Panc1 (cell line): ENCODE measurements around the gene ORMDL2. TPM values are rescaled to one million over a fixed set of nuclear protein-coding genes. Genes with fewer than 3 reads are reported as not detected.

ENCODE experiments used
- ATAC-seq: fragments of 200-7000 bp; cut with Tn5 transposase; 2 replicates; pipeline ENCODE4 v1.9.1; 2020; ENCODE audit warnings: mild to moderate bottlenecking, moderate library complexity
- BruUV-seq: library from RNA; stranded (reverse); fragments of 400-500 nt; replicated peaks from 2 replicates; lab custom pipeline; 2021; lab: Mats Ljungman, UMichigan
- CTCF ChIA-PET: fragments of 300-600 bp; sonication (Branson Sonifier 250); formaldehyde crosslinking; loops from one replicate; lab custom pipeline; 2022; ENCODE audit warnings: antibody characterized with exemption; lab: Charles Lee
- POLR2A ChIA-PET: fragments of 300-600 bp; sonication (Branson Sonifier 250); formaldehyde crosslinking; loops from one replicate; lab custom pipeline; 2022; ENCODE audit warnings: antibody characterized with exemption; lab: Charles Lee
- DNase-seq: peaks from one replicate; pipeline ENCODE4 v3.0.0-alpha.2; 2010; ENCODE audit warnings: low read depth, low spot score
- H3K27ac ChIP-seq: 2 replicates; pipeline ENCODE4 v1.5.1; 2011; ENCODE audit warnings: mild to moderate bottlenecking, low read length, inconsistent platforms
- H3K27me3 ChIP-seq: fragments of 200-500 bp; sonication (Bioruptor generic); 2 replicates; pipeline ENCODE4 v1.6.0; 2014; ENCODE audit warnings: low read length, inconsistent platforms; ENCODE audit not compliant: control insufficient read depth, insufficient read depth
- H3K36me3 ChIP-seq: fragments of 200-500 bp; sonication (Bioruptor generic); 2 replicates; pipeline ENCODE4 v1.5.1; 2014; ENCODE audit warnings: inconsistent platforms, mild to moderate bottlenecking, low read length, moderate library complexity; ENCODE audit not compliant: control insufficient read depth, insufficient read depth
- H3K4me1 ChIP-seq: 2 replicates; pipeline ENCODE4 v1.5.1; 2011; ENCODE audit warnings: inconsistent platforms, mild to moderate bottlenecking, low read length, moderate library complexity; ENCODE audit not compliant: control insufficient read depth, insufficient read depth
- H3K4me3 ChIP-seq, 2 experiments: 2 replicates each; pipeline ENCODE4 v1.5.1; 2011 to 2012; ENCODE audit warnings: low read depth in 2 of 2, low read length in 2 of 2, mild to moderate bottlenecking in 2 of 2, inconsistent platforms in 1 of 2, moderate library complexity in 1 of 2
- H3K9me3 ChIP-seq: fragments of 200-500 bp; sonication (Bioruptor generic); 2 replicates; pipeline ENCODE4 v1.5.1; 2014; ENCODE audit warnings: low read depth, mild to moderate bottlenecking, inconsistent platforms, low read length, moderate library complexity; ENCODE audit not compliant: control insufficient read depth, insufficient read depth
- CTCF ChIP-seq: fragments of 450-650 bp; IDR thresholded peaks from 2 replicates; pipeline ENCODE4 v1.5.1; 2017; ENCODE audit warnings: mild to moderate bottlenecking
- POLR2AphosphoS5 ChIP-seq: IDR thresholded peaks from 2 replicates; pipeline ENCODE4 v1.6.1; 2012; ENCODE audit warnings: mild to moderate bottlenecking, low read depth, low read length, moderate library complexity
- REST ChIP-seq, 2 experiments: IDR thresholded peaks; 2 replicates each; pipeline ENCODE4 v1.6.1; 2011 to 2012; ENCODE audit warnings: low read depth in 2 of 2, control low read depth in 1 of 2, low read length in 1 of 2, mild to moderate bottlenecking in 1 of 2, moderate library complexity in 1 of 2; ENCODE audit not compliant: insufficient read depth in 1 of 2
- SIN3A ChIP-seq: IDR thresholded peaks from 2 replicates; pipeline ENCODE4 v1.6.1; 2012; ENCODE audit warnings: low read depth, mild to moderate bottlenecking, low read length, moderate library complexity, borderline replicate concordance; ENCODE audit not compliant: insufficient read depth
- TCF7L2 ChIP-seq: IDR thresholded peaks from 2 replicates; pipeline ENCODE4 v1.6.1; 2011; ENCODE audit warnings: mild to moderate bottlenecking, low read depth, low read length, inconsistent platforms
- in situ Hi-C: cut with HindIII; loops from 2 replicates; pipeline ENCODE4 v1.10.0; 2016; ENCODE audit warnings: low sequenced_read_pairs, low pct_unique_long_range_greater_than_20kb
- intact Hi-C: fragments of 100-400 bp; cut with micrococcal nuclease; formaldehyde crosslinking; loops from one replicate; pipeline ENCODE4 v1.10.0; 2022; ENCODE audit not compliant: unreplicated experiment
- total RNA-seq: library from RNA; stranded (reverse); gene quantifications from one replicate; pipeline ENCODE4 v1.2.1, GENCODE V29; 2021; ENCODE audit not compliant: unreplicated experiment

ORMDL2 gene
- total RNA-seq, 1 experiment from 2014 or later = 59.6 TPM

DNA sequence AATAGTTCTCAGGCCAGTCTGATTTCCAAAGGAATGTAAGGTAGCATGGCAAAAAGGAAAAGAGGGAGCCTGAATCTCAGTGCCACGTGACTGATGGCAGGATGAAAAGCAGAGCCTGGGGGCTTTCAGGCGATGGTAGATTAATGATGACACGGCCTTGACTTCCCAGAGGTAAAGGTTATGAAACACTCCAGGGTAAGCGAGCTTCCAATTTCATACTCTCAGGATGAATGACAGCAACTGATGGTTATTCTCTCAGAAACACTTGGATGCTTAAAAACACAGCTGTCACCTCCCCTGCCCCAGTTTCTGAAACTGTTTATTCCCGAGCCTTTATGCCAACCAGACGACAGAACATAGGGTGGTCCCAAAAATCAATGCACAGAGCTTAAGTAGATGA, 46.1 kb upstream of the ORMDL2 start:
- ChIA-PET CTCF (no interaction called here), POLR2A (no interaction called here)
- ATAC-seq = no peak
- TF ChIP-seq REST (IDR thresholded peaks at IDR 0.05; ENCODE audit: insufficient read depth in 1 of 2, low read depth in 2 of 2, low read length in 1 of 2) (no peak), SIN3A (no peak), TCF7L2 (no peak), CTCF (no peak), POLR2AphosphoS5 (no peak)
- Histone ChIP-seq H3K9me3 (no peaks in the 10 kb centered on the region), H3K4me1 (no peaks in the 10 kb centered on the region), H3K36me3 (peaks cover 15% of the 10 kb centered on the region), H3K27me3 (no peaks in the 10 kb centered on the region), H3K4me3 (no peak overlapping the region), H3K27ac (no peak overlapping the region)
- BruUV-seq = no TSS peak
- in situ Hi-C loops (no loop called here), intact Hi-C loops (no loop called here)
- DNase-seq = no peak

- no peak for DNase-seq
- no peak for ATAC-seq
- Histone ChIP-seq H3K4me3 (no peak overlapping the region), H3K4me1 (no peaks in the 10 kb centered on the region), H3K27me3 (no peaks in the 10 kb centered on the region), H3K9me3 (no peaks in the 10 kb centered on the region), H3K36me3 (peaks cover 26% of the 10 kb centered on the region; the same call in 1 of the 2 replicates), H3K27ac (no peak overlapping the region)
- in situ Hi-C loops (no loop called here), intact Hi-C loops (no loop called here)
- no peak for TF ChIP-seq SIN3A
- TF ChIP-seq REST (IDR thresholded peaks at IDR 0.05; ENCODE audit: insufficient read depth in 1 of 2, low read depth in 2 of 2, low read length in 1 of 2) = no peak
- TF ChIP-seq CTCF = no peak
- no TSS peak for BruUV-seq
- CTCF ChIA-PET = no interaction called here
- POLR2A ChIA-PET = no interaction called here
Observed at GRCh38 chr12:55777856-55778255, 40.0 kb upstream of the ORMDL2 start.
